ENCODE data around the gene TMEM42.

- TF ChIP-seq POLR2G (IDR thresholded peaks at IDR 0.05; ENCODE audit: low read depth, low read length), result no peak
- no peak for TF ChIP-seq ZNF609 (CRISPR knock-in tag; IDR thresholded peaks at IDR 0.05; ENCODE audit: borderline replicate concordance)
These were observed 21.7 kb downstream of the TMEM42 start for GRCh38 chr3:44883213-44883955.
